HG03064 (cell line): ENCODE results near the gene FNIP1.
A peak's percentile ranks its signal among the peaks of the same experiment; 100 is the strongest.
"Not testable (repeated sequence)": the region's sequence is repeated elsewhere in the genome, so short reads cannot be mapped to it uniquely, and the experiment has no call there.

ENCODE experiments used
- ATAC-seq: cut with Tn5 transposase; IDR thresholded peaks from one replicate; pipeline ENCODE4 v1.9.1; 2021; ENCODE audit warnings: low read depth; ENCODE audit not compliant: unreplicated experiment

Gene FNIP1

DNA sequence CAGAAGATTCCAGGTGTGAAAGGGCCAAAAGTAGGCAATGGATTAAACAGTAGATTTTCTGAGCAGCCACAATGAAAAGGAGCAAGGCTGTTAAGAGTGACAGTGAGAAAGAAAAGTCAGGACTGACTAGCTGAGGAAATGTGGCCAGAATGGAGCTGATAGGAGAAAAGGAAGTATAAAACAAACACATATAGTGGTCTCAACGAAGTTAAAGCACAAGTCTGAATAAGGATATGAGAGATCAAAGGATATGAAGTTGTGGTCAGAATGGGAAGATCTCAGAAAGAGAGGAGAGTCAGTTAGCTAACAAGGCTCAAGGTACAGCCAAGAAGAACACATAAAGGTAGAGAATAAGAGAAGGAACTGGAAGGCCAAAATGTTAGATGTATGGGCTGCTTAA is 39.9 kb downstream of the FNIP1 start:
- ATAC-seq = no peak

DNA sequence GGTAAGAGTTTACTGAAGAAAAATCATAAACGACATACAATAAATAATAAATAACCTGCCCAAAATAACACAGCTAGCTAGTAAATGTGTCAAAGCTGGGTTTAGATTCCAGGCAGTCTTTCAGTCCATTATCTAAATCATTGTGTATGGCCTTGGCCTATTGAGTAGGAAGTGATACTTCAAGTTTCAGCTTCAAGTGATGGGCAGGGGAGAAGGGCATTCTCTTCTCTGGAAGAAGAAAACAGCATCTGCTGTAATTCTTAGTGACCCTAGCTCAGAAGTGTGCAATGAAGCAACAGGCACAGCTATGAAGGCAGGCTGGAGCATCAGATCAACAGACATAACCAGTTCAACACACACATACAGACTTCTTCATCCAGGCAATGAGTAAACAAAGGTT is 42.5 kb downstream of the FNIP1 start:
- no peak for ATAC-seq

DNA sequence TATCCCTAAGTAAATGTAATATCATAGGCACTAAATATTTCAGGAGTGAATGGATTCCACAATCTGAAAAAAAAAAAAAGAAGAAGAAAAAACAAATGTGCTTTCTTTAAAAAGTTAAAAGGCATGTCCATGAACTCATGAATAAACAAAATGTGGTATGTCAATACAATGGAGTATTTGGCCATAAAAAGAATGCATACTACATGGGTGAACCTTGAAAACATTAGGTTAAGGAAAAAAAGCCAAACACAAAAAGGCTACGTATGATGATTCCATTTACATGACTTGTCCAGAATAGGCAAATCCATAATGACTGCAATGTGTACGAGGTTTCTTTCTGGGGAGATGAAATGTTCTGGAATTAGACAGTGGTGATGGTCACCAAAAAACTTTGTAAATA is 45.3 kb downstream of the FNIP1 start:
- no peak for ATAC-seq

DNA sequence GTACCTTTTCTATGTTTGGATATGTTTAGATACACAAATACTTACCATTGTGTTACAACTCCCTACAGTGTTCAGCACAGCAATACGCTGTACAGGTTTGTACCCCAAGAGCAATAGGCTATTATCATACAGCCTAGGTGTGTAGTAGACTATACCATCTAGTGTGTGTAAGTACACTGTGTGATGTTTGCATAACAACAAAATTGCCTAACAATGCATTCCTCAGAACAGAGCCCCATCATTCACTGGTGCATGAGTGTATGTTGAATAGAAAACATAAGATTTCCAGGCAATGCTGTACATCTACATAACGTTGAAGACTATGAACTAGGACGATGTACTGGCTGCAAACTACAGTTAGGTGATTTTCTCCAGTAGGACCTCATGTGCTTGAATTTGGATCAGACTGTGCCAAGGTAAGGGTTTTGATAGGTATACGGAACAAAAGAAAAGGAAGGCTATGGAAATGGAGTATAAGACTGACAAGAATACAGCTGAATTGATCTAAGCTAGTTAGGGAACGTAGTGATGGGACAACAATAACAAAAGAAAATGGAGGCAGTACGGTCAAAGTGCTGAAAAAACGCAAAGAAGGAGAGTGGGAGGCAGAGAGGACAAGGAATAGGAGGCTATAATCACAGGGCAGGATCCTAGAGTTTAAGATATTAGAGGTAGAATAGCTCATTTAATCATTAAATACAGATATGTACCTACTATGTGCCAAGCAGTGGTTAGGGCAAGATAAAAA is 46.9 kb downstream of the FNIP1 start:
- no peak for ATAC-seq

DNA sequence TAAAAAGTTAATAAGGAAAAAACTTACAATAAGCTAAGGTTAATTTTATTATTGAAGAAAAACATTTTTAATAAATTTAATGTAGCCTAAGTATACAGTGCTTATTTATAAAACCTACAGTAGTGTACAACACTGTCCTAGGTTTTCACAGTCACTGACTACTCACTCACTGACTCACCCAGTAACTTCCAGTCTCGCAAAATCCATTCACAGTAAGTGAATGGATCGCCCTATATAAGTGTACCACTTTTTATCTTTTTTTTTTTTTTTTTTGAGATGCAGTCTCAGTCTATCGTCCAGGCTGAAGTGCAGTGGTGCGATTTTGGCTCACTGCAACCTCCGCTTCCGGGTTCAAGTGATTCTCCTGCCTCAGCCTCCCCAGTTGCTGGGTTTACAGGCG is 47.7 kb downstream of the FNIP1 start:
- ATAC-seq = no peak

DNA sequence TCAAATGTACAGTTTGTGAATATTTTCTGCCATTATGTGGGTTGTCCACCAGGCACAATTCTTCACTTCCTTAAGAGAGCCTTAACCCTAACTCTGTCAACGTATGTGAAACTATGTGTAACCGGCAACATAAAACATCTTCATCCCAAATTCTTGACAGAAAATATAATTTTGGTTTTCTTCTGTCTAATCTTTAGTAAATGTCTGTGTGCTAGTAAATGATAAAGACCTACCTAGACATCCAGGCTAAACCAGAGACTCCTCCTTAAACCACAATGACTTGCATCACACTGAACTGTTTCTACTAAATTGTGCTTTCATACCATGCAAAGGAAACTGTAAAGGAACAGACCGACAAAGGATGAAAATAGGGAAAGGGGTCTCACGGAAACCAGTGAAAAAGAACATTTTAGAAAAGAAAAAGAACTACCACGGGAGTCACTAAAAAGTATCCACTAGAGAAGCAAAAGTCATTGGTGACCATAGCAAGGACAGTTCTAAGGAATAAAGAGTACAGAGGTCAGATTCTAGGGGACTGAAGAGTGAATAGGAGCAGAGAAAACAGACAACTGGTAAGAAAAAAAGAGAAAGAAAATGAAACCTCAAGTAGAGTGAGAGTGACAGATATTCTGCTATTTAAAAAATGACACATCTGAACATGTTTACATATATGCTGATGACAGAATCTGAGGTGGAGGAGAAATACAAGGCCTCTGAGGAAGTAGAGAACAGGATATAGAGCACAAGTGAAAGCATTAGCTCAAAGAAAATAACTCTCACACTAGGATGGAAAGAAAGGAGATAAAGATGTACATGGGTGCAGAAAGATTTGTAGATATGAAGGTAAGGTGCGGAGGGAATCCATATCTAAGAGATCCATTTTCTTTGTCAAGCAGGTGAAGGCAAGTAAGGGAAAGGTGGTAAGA is 49.4 kb downstream of the FNIP1 start:
- ATAC-seq = peak; percentile 72

DNA sequence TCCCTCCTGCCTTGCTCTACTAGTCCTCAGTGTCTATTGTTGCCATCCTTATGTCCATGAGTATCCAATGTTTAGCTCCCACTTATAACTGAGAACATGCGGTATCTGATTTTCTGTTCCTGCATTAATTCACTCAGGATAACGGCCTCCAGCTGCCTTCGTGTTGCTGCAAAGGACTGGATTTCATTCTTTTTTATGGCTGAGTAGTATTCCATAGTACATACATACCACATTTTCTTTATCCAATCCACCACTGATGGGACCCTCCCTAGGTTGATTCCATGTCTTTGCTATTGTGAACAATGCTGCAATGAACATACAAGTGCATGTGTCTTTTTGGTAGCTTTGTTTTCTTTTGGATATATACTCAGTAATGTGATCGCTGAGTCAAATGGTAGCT is 50.4 kb downstream of the FNIP1 start:
- ATAC-seq = no peak

DNA sequence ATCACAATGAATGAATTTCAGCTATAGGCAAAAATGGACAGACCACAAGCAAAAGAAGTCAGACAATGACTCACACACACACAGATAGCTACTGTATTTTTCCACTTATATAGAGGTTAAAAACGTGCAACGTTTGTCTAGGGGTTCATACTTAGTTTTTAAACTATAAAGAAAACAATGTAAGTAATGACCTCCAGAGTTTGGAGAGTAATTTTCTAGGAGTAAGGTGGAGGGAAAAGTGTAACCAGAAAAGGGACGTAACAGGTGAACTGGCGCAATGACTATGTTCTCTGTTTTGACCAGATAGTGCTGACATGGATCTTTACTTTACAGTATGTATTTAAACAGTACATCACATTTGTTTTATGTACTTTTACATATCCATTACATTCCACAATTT is 51.1 kb downstream of the FNIP1 start:
- ATAC-seq = no peak

DNA sequence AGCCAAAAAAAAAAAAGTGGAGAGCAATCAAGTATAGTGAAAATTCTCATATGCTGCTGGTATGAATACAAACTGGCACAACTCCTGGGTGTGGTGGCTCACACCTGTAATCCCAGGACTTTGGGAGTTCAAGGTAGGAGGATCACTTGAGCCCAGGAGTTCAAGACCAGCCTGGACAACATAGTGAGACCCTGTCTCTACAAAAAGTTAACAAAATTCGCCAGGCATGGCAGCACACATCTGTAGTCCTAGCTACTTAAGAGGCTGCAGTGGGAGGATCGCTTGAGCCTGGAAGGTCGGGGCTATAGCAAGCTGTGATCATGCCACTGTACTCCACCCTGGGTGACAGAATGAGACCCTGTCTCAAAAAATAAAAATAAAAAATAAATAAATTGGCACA is 51.7 kb downstream of the FNIP1 start:
- no peak for ATAC-seq

DNA sequence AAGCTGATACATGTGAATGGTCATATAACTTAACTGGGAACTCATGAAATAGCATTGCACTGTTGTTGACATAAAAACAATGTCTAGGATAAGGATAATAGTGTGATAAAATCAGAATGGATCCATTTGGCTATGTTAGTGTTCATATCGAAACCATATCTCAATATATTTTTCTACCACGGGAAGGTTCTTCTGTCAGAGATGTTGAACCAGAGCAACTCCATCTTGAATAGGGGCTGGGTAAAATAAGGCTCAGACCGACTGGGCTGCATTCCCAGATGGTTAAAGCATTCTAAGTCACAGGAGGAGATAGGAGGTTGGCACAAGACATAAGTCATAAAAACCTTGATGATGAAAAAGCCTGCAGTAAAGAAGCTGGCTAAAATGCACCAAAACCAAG is 56.3 kb downstream of the FNIP1 start:
- ATAC-seq = no peak

DNA sequence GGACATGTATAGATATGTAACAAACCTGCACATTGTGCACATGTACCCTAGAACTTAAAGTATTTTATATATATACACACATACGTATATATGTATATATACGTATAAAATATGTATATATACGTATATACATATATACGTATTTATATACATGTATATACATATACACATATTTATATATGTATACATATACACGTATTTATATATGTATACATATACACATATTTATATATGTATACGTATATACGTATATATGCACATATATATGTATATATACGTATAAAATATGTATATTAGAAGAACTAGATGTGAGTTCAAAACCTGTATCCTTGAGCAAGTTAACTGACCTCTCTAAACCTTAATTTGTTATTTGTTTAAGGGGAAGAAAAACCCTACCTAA is 61.4 kb downstream of the FNIP1 start:
- ATAC-seq = no peak

DNA sequence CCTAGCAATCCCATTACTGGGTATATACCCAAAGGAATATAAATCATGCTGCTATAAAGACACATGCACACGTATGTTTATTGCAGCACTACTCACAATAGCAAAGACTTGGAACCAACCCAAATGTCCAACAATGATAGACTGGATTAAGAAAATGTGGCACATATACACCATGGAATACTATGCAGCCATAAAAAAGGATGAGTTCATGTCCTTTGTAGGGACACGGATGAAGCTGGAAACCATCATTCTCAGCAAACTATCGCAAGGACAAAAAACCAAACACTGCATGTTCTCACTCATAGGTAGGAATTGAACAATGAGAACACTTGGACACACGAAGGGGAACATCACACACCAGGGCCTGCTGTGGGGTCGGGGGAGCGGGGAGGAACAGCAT is 61.9 kb downstream of the FNIP1 start:
- ATAC-seq = not testable (repeated sequence)

DNA sequence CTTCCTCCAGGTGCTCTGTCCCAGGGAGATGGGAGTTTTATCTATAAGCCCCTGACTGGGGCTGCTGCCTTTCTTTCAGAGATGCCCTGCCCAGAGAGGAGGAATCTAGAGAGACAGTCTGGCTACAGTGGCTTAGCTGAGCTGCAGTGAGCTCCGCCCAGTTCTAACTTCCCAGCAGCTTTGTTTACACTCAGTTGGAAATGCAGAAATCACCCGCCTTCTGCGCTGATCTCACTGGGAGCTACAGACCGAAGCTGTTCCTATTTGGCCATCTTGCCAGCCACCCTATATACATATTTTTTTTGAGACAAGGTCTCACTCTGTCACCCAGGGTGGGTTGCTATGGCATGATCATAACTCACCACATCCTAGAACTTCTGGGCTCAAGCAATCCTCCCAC is 67.5 kb downstream of the FNIP1 start:
- ATAC-seq = not testable (repeated sequence)

DNA sequence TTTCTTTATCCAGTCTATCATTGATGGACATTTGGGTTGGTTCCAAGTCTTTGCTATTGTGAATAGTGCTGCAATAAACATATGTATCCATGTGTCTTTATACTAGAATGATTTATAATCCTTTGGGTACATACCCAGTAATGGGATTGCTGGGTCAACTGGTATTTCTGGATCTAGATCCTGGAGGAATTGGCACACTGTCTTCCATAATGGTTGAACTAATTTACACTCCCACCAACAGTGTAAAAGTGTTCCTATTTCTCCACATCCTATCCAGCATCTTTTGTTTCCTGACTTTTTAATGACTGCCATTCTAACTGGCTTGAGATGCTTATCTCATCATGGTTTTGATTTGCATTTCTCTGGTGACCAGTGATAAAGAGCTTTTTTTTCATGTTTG is 72.7 kb downstream of the FNIP1 start:
- not testable (repeated sequence) for ATAC-seq

DNA sequence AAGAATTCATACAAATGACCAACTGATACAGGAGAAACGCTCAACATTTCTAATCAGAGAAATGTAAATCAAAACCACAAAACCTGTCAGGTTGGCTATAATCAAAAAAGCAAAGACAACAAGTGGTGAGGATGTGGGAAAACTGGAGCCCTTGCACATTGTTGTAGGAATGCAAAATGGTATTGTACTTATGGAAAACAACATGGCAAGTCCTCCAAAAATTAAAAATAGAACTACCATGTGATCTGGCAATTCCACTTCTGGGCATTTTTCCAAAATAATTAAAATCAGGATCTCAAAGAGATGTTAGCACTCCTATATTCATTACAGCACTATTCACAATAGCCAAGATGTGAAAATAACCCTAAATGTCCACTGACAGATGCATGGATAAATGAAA is 76.1 kb downstream of the FNIP1 start:
- no peak for ATAC-seq

DNA sequence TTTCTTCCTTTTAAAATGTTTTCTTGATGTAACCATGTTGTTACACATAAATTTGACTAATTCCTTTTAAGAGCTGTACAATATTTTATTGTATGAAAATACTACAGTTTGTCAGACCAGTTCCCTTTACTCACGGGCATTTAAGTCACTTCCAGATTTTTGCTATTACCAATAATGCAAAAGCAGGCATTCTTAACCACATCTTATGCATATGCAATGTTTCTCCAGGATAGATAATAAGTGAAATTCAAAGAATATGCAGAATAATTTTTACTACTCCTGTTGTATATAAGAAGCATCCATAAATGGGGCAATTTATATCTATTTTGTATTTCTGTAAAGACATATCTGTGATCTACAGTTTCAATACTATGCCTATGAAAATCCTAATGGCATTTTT is 77.3 kb downstream of the FNIP1 start:
- ATAC-seq = no peak

DNA sequence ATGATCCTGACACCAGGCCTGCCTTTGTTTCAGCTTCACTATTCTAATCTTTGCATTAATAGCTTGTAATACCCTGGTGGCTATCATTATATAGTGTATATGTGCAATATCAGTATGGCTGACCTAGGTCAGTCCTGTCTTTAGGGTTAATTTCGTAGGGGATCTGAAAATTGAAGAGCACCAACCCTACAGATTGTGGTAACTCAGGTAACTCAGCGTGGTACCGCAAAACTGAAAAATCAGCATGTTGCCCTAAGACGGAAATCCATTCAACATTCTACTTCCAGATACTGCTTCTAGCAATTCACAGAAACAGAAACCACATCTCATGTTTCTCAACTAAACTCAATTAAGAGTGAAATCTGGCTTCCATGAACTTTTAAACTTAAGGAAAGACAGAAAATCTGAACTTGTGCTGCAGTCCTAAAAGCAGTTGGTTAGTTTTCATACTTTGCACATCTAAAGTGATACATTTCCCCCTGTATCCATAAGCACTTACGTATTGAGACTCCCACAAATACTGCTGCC is 78.3 kb downstream of the FNIP1 start:
- no peak for ATAC-seq

DNA sequence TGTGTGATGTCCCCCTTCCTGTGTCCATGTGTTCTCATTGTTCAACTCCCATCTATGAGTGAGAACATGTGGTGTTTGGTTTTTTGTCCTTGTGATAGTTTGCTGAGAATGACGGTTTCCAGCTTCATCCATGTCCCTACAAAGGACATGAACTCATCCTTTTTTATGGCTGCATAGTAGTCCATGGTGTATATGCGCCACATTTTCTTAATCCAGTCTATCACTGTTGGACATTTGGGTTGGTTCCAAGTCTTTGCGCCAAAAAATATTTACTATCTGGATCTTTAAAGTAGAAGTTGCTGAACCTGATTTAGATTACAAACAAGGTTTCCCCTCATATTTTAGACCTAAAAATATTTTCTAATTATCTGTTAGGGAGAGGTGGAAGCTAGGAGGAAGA is 79.7 kb downstream of the FNIP1 start:
- not testable (repeated sequence) for ATAC-seq

DNA sequence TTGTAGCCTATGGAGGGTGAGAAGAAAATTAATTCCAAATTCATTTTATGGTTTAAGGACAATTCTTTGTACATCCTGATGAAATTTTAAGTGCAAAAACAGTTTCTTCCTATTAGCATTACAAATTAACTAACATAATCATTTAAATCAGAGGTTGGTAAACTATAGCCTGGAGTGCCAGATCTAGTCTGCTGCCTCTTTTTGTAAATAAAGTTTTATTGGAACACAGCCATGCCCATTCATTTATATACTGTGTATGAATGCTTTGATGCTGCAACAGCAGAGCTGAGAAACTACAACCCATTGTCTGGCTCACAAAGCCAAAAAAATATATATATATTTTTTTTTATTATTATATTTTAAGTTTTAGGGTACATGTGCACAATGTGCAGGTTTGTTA is 80.2 kb downstream of the FNIP1 start:
- no peak for ATAC-seq

DNA sequence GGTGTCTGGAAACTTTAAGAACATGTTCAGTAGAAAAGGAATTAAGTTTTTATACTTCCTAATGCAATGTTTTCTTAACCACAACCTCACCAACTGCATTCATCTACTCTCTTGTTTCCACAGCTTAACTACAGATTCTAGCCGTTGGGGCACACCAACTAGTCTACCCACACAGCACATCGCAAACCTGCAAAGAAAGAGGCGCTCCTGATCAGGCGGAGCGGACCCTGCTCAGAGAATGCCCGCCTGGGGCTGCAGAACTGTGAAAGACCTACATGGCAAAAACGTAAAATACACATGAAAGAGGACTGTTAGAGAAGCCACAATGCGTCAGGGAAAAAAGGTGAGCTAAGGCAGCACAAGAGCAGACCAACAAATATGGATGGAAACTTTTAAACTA is 86.4 kb downstream of the FNIP1 start:
- no peak for ATAC-seq

DNA sequence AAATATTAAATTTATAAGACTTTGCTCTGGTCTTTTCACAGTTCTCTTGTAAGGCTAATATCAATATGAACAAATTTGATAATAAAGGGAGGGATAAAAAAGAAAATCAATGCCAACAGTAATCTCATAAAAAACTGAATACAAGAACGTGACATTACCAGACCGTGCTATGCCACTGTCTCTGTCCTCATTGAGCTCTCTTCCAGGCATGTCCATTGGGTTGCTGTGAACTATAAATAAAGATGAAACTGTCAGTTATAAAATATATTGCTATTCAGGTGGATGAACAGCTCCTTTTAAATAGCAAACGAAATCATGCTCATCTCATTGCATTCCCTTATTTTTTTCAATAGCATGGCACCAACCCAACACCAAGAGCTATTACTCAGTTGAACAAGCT is 87.8 kb downstream of the FNIP1 start:
- ATAC-seq = no peak

DNA sequence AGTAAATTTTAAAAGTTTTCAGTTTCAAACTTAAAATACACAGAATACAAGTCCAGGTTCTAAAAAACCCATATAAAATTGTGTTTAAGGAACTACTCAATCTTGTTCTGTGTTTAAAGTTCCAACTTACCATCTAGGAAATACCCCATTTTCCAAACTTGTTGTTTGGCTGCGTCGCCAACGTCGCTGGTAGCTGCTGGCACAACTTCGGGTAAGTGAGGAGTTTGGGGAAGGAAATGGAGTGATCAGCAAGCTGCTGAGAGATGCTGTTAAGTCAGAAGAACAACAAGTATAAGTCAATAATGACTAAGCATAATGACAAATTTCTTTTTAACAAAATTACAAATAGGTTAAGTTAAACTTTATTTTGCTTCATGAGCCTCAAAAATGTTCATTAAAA is 90.5 kb downstream of the FNIP1 start:
- ATAC-seq = no peak
